Colonic mucosa (tissue), 4 donors: ENCODE measurements around the gene AGAP1. TPM values are rescaled to one million over a fixed set of nuclear protein-coding genes. Genes with fewer than 3 reads are reported as not detected.

Source experiments
- DNase-seq: peaks from one replicate; pipeline ENCODE4 v3.0.0-alpha.2; 2020
- H3K27ac ChIP-seq: fragments of 200-600 bp; one replicate; pipeline ENCODE4 v1.8.0; 2021
- H3K27me3 ChIP-seq: fragments of 200-600 bp; one replicate; pipeline ENCODE4 v1.8.0; 2021
- H3K36me3 ChIP-seq: fragments of 200-600 bp; one replicate; pipeline ENCODE4 v1.8.0; 2021
- H3K4me1 ChIP-seq: fragments of 200-600 bp; one replicate; pipeline ENCODE4 v1.8.0; 2021; ENCODE audit warnings: mild to moderate bottlenecking
- H3K4me3 ChIP-seq: fragments of 200-600 bp; one replicate; pipeline ENCODE4 v1.8.0; 2021
- H3K9ac ChIP-seq, 2 donors: one replicate each; pipeline ENCODE4 v1.7.0; 2013; ENCODE audit warnings: control low read depth in 2 of 2, low read depth in 2 of 2, low read length in 2 of 2
- H3K9me3 ChIP-seq: fragments of 200-600 bp; one replicate; pipeline ENCODE4 v1.8.0; 2021
- intact Hi-C: fragments of 100-400 bp; cut with DNase I; formaldehyde crosslinking; loops from one replicate; pipeline ENCODE4 v1.14.1; 2022
- total RNA-seq, 2 donors: library from RNA; stranded (reverse); fragmentation: NEBNext Ultra II Directional in 1 of 2; extraction: Animal tissue kit (Norgen Biotek cat#: 25700) in 1 of 2; gene quantifications; one replicate each; pipeline ENCODE4 v1.2.1, GENCODE V29; 2021
- TF ChIP-seq, protein P1 (sequence below): fragments of 200-600 bp; IDR thresholded peaks from one replicate; pipeline ENCODE4 v1.8.0; 2022; ENCODE audit warnings: antibody characterized with exemption, mild to moderate bottlenecking
- donor health status: healthy.
- donor health status: DM: no; HTN: no; CAD: no.
- donor health status: DM: no; HTN: no; CAD: no.

The AGAP1 gene
- total RNA-seq, 2 donors from 2014 or later: 62.1 to 62.9 TPM

DNA sequence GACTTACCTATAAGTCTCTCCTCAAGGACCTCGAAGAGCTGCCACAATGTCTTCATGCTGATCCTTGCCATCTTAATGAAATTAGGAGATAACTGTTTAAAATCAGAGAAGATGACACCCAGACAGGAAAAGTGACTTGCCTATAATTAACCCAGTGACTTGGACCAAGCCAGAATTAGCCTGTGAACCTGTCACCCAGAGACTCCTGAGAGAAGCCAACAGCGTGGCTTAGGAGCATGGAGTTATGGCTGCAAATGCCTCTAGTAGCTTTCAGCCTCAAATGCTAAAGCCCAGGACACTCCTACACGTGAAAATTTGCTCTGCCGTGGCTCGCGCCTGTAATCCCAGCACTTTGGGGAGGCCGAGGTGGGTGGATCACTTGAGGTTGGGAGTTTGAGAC, 570.2 kb downstream of the AGAP1 start:
- H3K4me1 ChIP-seq: no peaks in the 10 kb centered on the region
- H3K9ac ChIP-seq: no peak overlapping the region
- H3K9me3 ChIP-seq: no peaks in the 10 kb centered on the region
- H3K4me3 ChIP-seq: no peak overlapping the region
- no peaks in the 10 kb centered on the region for H3K27me3 ChIP-seq
- DNase-seq: no peak
- intact Hi-C loops: no loop called here
- no peak overlapping the region for H3K27ac ChIP-seq
- TF ChIP-seq, protein P1, sequence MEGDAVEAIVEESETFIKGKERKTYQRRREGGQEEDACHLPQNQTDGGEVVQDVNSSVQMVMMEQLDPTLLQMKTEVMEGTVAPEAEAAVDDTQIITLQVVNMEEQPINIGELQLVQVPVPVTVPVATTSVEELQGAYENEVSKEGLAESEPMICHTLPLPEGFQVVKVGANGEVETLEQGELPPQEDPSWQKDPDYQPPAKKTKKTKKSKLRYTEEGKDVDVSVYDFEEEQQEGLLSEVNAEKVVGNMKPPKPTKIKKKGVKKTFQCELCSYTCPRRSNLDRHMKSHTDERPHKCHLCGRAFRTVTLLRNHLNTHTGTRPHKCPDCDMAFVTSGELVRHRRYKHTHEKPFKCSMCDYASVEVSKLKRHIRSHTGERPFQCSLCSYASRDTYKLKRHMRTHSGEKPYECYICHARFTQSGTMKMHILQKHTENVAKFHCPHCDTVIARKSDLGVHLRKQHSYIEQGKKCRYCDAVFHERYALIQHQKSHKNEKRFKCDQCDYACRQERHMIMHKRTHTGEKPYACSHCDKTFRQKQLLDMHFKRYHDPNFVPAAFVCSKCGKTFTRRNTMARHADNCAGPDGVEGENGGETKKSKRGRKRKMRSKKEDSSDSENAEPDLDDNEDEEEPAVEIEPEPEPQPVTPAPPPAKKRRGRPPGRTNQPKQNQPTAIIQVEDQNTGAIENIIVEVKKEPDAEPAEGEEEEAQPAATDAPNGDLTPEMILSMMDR: no peak
- H3K36me3 ChIP-seq: no peaks in the 10 kb centered on the region

DNA sequence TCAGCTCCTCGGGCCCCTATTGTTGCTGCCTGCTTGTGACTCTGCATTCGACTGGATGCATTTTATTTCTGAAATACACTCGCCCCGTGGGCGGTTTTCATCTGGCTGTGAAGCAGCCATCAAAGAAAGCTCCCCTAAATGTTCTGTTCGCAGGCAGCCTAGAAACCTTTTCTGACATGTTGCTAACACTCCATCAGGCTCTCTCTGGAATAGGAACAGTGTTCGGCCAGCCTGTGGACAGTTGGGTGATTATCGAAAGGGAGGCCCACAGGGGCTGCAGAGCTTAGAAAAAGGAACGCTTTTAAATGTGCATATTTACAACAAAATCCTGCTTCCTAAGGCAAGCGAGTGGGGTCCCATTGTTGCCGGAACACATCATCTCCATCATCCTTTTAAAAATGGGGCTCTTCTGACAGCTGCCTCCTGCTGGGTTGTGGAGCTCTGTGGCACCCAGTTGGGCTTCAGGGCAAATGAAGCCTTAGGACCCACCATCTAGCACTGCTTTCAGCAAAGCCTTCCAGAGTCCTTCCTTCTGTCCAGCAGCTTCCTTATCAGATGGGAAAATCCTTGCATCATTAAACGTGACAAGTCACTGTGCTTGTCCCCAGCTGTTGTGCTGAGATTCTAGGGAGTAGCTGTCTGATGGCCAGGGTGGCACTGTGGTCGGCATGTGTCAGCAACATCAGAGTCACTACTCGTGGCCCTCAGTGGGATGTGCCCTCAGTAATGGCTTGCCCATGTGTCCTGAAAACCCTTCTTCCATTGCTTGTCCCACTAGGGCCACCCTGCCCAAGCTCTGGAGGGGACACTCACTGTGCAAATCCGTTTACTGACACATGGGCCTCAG, 571.7 kb downstream of the AGAP1 start:
- Histone ChIP-seq H3K27me3 (no peaks in the 10 kb centered on the region), H3K36me3 (no peaks in the 10 kb centered on the region), H3K4me1 (no peaks in the 10 kb centered on the region), H3K27ac (no peak overlapping the region), H3K4me3 (no peak overlapping the region), H3K9ac (no peak overlapping the region), H3K9me3 (no peaks in the 10 kb centered on the region)
- intact Hi-C loops: no loop called here
- DNase-seq: no peak
- TF ChIP-seq, protein P1: no peak

DNA sequence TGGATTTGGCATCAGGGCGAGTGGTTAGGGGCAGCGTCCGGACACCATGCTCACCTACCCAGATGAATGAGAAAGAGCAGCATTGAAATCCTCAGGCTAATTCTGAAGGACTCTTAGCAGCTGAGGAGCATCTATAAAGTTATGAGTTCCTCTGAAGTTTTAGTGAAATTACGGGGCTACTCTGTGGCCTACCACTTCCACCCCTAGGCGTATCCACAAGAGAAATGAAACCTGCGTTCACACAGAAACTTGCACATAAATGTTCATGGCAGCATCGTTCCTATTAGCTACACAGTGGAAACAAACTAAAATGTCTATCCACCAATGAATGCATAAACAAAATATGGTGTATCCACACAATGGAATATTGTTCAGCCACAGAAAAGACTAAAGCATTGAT, 576.4 kb downstream of the AGAP1 start:
- TF ChIP-seq, protein P1: no peak
- Histone ChIP-seq H3K4me1 (no peaks in the 10 kb centered on the region), H3K36me3 (no peaks in the 10 kb centered on the region), H3K9ac (no peak overlapping the region), H3K9me3 (no peaks in the 10 kb centered on the region), H3K4me3 (no peak overlapping the region), H3K27ac (no peak overlapping the region), H3K27me3 (no peaks in the 10 kb centered on the region)
- intact Hi-C loops: no loop called here
- no peak for DNase-seq

DNA sequence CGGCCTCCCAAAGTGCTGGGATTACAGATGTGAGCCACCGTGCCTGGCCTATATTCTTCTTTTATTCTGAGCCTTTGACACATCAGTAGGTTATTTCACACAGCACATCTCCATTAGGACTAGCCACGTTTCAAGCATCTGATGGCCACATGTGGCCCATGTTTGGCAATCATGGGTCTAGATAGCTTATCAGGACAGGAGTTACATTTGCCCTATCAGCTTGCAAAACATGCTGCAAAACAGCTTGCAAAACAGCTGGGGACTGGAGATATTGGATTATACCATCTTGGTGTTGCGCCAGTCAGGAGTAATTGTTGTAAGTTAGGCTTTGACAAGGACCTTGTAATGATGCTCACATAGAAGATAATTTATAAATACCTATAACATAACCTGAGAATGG, 579.4 kb downstream of the AGAP1 start:
- intact Hi-C loops: no loop called here
- Histone ChIP-seq H3K4me1 (no peaks in the 10 kb centered on the region), H3K27ac (no peak overlapping the region), H3K36me3 (no peaks in the 10 kb centered on the region), H3K27me3 (no peaks in the 10 kb centered on the region), H3K9me3 (no peaks in the 10 kb centered on the region), H3K9ac (no peak overlapping the region), H3K4me3 (no peak overlapping the region)
- TF ChIP-seq, protein P1: no peak
- DNase-seq: no peak

DNA sequence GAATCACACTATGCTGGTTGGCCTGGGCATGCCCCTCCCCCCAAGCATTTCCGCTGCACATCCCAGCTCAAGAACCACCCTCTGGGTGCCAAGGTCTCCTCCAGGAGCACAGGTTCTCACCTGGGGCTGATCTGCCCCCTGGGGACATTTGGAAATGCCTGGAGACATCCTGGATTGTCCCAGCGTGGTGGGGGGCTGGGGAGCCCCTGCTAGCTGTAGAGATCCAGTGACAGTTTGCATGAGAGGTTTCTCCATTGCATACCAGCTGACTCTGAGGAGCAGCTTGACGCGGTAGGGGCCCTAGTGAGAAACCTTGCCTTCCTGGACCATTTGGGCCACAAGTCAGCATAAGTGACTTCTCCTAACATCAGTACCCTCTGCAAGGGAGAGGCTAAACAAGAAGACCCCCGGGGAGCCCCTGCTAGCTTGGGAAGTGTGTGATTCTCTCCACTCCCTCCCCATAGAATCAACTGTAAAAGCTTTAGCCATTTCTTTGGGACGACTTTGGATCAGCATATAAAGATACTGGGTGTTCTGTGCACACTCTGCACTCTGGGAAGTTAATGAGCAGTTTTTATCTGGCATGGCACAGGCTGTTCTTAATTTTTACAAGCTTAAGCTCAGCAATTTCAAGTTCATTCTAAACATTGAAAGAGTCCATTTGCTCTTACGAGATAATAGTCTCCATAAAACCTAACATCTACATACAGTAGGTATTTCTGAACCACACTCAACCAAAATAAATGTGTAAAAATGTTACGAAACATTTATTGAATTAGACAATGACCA, 580.2 kb downstream of the AGAP1 start:
- no peaks in the 10 kb centered on the region for H3K36me3 ChIP-seq

More for the DNA sequence above, 580.2 kb downstream of the AGAP1 start:
- intact Hi-C loops: no loop called here
- Histone ChIP-seq H3K9me3 (no peaks in the 10 kb centered on the region), H3K4me1 (no peaks in the 10 kb centered on the region), H3K9ac (no peak overlapping the region), H3K27me3 (no peaks in the 10 kb centered on the region), H3K27ac (no peak overlapping the region), H3K4me3 (no peak overlapping the region)
- no peak for DNase-seq
- TF ChIP-seq, protein P1: no peak
